ENCODE results near the gene DNAJC8.

Gene DNAJC8

DNA sequence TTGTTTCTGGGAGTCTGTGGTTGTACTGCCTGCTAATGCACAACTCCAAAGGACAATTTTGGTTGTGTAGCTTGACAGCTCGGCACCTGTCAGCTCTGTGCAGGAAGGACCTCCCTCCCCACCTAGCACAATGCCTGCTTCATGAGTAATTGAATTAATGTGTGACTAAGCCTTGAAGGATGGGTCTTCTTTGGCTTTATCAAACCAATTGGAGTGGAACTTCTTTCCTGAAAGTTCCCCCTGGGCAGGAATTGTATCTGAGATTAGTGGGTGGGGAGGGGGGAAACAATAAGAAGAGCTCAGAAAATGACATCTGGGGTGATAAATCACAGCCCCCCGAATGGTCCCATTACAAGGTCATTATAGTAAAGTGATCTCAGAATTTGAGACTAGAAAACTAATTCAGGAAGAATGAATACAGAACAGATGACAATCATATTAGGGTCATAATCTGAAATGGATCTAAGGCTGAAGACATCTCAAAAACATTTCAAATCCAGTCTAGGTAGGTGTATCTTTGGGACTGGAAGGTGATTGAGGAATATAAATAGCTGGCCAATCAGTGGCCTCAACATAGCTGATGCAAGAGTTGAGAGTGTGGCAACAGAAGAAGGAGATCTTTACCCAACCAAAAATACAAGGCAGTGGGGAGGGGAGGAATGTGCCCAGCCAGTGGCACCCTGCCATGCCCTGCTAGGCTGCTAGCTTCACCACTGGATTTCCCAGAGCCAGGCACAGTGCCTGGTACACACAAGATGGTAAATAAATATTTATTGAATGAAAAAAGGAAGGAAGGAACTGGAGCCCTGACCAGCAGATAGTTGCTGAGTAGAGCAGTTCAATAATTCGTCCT, 16.4 kb upstream of the DNAJC8 start:
- peak; percentile 69 for DNase-seq

DNA sequence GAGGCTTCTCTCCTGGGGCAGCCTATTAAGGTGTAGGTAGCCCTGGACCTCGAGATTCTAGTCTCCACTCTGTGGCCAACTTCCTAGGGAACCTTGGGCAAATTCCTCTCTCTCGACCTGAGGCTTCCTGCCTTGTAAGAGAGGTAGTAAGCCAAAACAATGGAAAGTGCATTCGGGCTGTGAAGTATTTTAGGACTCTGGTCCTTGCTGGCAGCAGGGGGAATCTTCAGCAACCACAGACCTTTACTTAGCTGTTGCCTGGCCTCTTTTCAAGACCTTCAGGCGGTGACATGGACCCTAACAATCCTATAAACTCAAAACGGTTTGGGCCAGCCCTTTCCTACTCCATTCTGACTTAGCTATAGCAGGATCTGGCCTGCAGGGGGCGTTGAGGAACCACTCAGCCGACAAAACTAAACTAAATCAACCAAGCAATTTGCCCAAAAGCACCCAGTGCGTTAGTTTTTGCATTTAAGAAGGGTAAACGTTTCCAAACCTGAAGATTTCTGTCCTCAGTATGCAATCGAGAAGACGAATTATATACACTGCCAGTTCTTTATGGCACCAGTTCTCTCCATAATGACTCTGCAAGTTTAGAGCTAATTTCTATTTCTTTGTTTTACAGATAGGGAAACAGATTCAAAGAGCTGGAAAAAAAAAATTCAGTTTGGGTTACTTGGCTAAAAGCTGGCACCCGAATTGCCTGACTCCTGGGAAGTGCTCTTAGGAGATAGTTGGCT, 15.6 kb upstream of the DNAJC8 start:
- peak; percentile 90 for DNase-seq

DNA sequence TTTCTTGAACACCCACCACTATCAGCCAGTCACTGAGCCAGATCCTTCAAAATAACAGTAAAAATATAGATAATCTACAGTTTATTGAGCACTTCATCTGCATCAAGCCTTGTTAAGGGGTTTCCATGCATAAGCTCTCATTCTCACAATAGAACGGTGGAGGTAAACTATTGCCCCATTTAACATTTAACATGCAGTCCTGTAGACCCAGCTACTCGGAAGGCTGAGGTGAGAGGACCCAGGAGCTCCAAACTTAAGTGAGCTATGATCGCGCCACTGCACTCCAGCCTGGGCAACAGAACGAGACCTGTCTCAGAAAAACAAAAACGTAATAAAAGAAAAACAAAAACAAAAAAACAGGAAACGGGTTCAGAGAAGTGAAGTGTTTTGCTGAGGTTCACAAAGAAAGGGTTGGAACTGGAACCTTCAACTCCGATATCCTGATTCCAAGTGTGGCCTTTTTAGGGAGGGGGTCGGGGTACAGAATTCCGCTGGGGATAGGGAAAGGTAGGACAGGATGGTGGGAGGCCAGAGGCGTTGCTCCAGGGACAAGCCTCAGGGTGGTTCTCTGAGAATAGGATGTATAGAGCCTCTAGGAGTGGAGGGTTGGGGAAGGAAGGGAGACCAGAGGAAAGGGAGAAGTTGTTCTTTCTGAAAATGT, 14.9 kb upstream of the DNAJC8 start:
- no peak for DNase-seq

- DNase-seq, result peak; percentile 44
These were observed 13.6 kb upstream of the DNAJC8 start for GRCh38 chr1:28246427-28246832.

- DNase-seq, result no peak
These were observed 11.9 kb upstream of the DNAJC8 start for GRCh38 chr1:28244549-28245251.

DNA sequence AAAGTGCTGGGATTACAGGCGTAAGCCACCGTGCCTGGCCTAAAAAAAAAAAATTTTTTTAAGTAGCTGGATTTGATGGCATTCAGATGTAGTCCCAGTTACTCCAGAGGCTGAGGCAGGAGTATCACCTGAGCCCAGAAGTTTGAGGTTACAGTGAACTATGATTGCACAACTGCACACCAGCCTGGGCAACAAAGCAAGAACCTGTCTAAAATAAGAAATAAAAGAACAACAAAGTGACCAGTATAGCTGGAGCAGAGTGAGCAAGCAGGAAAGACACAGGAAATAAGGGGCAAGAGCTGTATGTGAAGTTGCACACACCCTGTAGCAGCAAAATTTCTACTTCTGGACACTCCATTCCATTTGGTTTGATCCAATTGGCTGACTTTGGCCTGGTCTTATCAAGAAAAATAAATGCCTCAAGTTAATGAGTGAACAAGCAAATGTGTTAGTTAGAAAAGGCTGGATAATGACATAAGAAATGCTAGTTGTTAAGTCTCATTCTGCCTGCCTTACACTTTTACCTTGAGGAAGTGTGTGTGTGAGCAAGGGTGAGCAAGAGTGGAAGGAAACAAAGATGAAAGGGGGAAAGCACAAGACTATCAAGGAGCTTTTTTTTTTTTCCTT, 11.0 kb upstream of the DNAJC8 start:
- peak; percentile 41 for DNase-seq

DNA sequence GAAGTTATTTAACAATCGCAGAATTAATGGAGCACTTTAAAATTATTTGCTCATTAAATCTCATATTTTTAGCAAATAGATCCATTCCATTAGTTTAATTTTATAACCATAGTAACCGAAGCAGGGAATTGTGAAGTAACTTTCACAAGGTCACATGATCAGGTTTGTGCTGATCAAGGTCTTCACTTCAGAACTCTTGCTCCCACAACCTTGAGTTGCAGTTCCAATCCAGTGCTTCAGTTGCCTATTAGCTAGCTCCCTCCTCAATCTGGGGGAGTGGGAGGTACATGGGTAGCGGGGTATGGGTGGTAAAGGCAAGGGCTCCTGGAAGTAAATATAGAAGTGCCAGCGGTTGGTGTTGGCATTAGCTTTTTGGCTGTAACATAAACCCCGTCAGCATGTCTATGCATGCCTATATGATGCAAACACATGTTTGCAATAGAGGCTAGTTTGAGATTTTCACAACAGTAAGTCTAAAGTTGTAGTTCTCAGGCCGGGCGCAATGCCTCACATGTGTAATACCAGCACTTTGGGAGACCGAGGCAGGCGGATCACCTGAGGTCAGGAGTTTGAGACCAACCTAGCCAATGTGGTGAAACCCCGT, 8.9 kb upstream of the DNAJC8 start:
- no peak for DNase-seq

DNA sequence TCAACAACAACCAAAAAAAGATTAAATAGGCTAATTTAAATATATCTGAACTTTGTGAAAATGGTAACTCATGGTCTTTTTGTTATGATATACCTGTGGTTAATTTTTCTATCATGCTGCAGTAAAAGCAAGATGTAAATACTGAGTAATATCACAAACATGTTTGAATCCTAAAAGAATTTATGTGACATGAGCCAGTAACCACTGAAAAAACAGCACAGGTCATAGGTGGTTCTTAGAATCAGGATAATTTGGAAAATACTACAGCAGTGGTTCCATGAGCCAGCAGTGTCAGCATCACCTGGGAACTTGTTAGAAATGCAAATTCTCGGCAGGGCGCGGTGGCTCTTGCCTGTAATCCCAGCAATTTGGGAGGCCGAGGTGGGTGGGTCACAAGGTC, 7.2 kb upstream of the DNAJC8 start:
- DNase-seq, result no peak

DNA sequence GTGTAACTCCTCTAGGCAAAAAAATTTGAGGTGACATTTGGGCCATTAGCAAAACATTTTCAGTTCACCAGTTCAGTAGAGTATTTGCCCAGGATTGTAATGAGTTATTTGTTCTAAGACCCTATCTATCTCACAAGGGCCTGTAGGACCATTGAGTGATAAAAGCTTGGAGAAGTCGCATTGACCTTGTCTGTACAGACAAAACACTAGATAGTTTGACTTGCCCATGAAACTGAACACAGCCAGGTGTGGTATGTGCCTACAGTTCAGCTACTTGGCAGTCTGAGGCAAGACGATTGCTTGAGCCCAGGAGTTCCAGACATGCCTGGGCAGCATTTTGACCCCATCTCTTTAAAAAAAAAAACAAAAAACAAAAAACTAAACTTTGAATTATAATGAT, 6.2 kb upstream of the DNAJC8 start:
- DNase-seq, result peak; percentile 42

- DNase-seq, result peak; percentile 91
These were observed 4.0 kb upstream of the DNAJC8 start for GRCh38 chr1:28236656-28237322.

GRCh38 chr1:28235755-28236655, 3.2 kb upstream of the DNAJC8 start, which contains the start of gene ATP5IF1:
Gene ATP5IF1, plus strand, starts transcription at chr1:28236124. Its CDS starts 60 bp downstream, at chr1:28236184.
- DNase-seq, result peak; percentile 99

DNA sequence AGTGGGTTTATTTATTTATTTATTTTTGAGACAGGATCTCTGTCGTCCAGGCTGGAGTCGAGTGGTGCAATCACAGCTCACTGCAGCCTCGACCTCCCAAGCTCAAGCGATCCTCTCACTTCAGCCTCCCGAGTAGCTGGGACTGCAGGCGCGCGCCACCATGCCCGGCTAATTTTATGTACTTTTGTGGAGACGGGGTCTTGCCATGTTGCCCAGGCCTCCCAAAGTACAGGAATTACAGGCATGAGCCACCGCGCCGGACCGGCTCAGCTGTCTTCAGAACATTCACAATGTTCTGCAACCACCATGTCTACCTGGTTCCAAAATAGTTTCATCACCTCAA, 406 bp upstream of the DNAJC8 start:
- no peak for DNase-seq

GRCh38 chr1:28229996-28230395, 2.8 kb downstream of the DNAJC8 start:
- DNase-seq, result no peak

DNA sequence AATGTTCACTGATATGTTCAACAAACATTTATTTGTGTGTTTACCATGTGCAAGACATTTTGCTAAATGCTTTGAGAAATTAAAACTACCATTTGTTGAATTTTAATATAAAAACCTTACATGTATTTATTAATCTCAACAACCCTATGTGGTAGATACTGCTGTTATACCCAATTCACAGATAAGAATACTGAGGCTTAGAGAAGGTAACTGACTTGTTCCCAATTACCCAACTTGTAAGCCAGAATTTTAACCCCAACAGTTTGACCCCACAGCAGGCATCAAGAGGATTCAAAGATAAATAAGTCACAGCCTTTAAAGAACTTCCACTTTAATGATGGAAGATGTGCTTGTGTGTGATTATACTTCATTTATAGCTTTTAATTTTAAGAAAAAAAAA, 3.7 kb downstream of the DNAJC8 start:
- DNase-seq, result no peak

DNA sequence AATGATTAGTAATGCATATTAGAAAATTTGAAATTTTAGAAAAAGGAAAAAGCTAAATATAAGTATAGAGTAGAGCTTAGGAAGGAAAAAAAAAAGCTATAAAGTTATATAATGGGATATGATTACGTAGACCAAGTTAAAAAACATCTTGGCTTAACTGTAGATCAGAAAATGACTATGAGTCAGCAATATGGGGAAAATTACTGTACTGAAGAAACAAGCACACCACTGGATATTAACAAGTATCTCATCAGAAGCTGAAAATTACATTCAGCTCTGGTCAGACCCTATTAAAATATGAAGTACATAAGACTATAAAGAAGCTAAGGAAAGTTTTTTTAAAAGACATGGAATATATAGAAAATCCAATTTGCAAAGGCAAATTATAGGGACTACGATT, 19.5 kb downstream of the DNAJC8 start:
- peak; percentile 34 for DNase-seq

- DNase-seq, result no peak
These were observed 23.1 kb downstream of the DNAJC8 start for GRCh38 chr1:28209700-28210099.

DNA sequence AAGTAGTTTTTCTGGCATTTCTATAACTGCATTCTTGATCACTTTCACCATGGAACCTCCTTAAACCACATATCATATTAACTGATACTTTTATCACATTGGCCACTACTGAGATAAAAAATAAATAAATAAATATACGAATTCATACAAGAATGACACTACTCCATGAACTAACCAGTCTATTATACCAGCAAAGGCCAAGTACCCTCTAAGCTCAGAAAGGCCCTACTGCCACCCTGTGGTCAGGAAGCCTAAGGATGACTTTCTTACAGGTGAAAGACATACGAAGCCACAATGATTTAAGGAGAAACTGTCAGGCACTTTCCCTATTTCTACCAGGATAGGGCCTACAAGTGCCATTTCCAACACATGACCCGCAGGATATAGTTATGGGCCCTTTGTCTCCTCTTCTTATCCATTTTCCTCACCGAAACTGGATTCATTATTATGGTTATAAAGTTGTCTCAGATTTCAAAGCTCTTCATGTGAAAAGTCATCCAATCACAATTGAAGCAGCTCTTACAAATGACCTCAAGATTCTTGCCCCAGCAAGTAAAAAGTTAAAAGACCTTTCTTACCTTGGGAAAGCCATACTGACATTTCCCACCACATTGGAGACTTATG, 23.9 kb downstream of the DNAJC8 start:
- DNase-seq, result peak; percentile 80

DNA sequence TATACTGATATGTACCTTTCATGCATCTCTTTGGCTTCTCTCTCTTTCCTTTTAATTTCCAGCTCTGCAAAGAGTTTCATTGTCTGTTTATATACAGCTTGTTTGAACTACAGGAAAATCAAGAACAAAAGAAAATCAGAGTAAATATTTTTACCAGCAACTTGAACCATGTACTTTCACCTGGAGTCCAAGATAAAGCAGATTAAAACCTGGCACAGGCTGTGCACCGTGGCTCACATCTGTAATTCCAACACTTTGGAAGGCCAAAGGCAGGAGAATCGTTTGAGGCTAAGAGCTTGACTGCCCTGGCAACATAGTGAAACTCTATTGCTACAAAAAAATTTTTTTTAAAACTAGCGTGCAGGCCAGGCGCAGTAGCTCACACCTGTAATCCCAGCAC, 27.6 kb downstream of the DNAJC8 start:
- no peak for DNase-seq

- DNase-seq, result no peak
These were observed 32.5 kb downstream of the DNAJC8 start for GRCh38 chr1:28200234-28200873.

All from hematopoietic multipotent progenitor cell treated with erythropoietin and hydrocortisone succinate and interleukin-3 and kit ligand, for 8 days (in vitro differentiated cells).